A673 (cell line): ENCODE measurements around the gene SLC6A12. TPM values are rescaled to one million over a fixed set of nuclear protein-coding genes. Genes with fewer than 3 reads are reported as not detected.

Source experiments
- BruUV-seq: library from RNA; stranded (reverse); fragments of 400-500 nt; replicated peaks from 2 replicates; lab custom pipeline; 2021; lab: Mats Ljungman, UMichigan
- CTCF ChIA-PET: fragments of 300-600 bp; sonication (Branson Sonifier 250); formaldehyde crosslinking; loops from one replicate; lab custom pipeline; 2022; ENCODE audit warnings: antibody characterized with exemption; lab: Charles Lee
- POLR2A ChIA-PET: fragments of 300-600 bp; sonication (Branson Sonifier 250); formaldehyde crosslinking; loops from one replicate; lab custom pipeline; 2022; ENCODE audit warnings: antibody characterized with exemption; ENCODE audit not compliant: low non-redundant PET; lab: Charles Lee
- DNase-seq: peaks from one replicate; pipeline ENCODE4 v3.0.0-alpha.2; 2015; ENCODE audit warnings: low spot score
- H3K27ac ChIP-seq: fragments of 200-600 bp; sonication (generic); 2 replicates; pipeline ENCODE4 v1.5.1; 2016; ENCODE audit warnings: mixed run types, low read depth, mild to moderate bottlenecking, mixed read lengths, antibody characterized with exemption, low read length; ENCODE audit not compliant: poor library complexity, severe bottlenecking
- H3K27me3 ChIP-seq: fragments of 200-600 bp; sonication (generic); replicated peaks from 2 replicates; pipeline ENCODE4 v1.6.1; 2017; ENCODE audit warnings: mixed run types, low read depth, mild to moderate bottlenecking, mixed read lengths, antibody characterized with exemption, low read length; ENCODE audit not compliant: insufficient read depth, poor library complexity
- H3K36me3 ChIP-seq: fragments of 200-600 bp; sonication (generic); 2 replicates; pipeline ENCODE4 v1.6.1; 2016; ENCODE audit warnings: mixed run types, mild to moderate bottlenecking, mixed read lengths, antibody characterized with exemption, low read length; ENCODE audit not compliant: insufficient read depth, poor library complexity, severe bottlenecking
- H3K4me1 ChIP-seq: fragments of 200-600 bp; sonication (generic); 2 replicates; pipeline ENCODE4 v1.6.1; 2017; ENCODE audit warnings: mixed run types, mild to moderate bottlenecking, mixed read lengths, antibody characterized with exemption, low read length; ENCODE audit not compliant: insufficient read depth, poor library complexity, severe bottlenecking
- H3K4me3 ChIP-seq: fragments of 200-600 bp; sonication (generic); 2 replicates; pipeline ENCODE4 v1.5.1; 2016; ENCODE audit warnings: low read depth, mixed run types, mild to moderate bottlenecking, mixed read lengths, low read length; ENCODE audit not compliant: poor library complexity, severe bottlenecking
- H3K9me3 ChIP-seq: fragments of 200-600 bp; sonication (generic); 2 replicates; pipeline ENCODE4 v1.6.1; 2016; ENCODE audit warnings: mixed run types, low read depth, mild to moderate bottlenecking, mixed read lengths, antibody characterized with exemption, low read length; ENCODE audit not compliant: poor library complexity, severe bottlenecking
- EZH2 ChIP-seq: fragments of 200-600 bp; sonication (generic); IDR thresholded peaks from 2 replicates; pipeline ENCODE4 v1.6.1; 2017; ENCODE audit warnings: borderline replicate concordance, low read depth, mild to moderate bottlenecking, mixed read lengths, antibody characterized with exemption, low read length; ENCODE audit not compliant: poor library complexity, severe bottlenecking
- intact Hi-C: fragments of 100-400 bp; cut with micrococcal nuclease; formaldehyde crosslinking; loops from one replicate; pipeline ENCODE4 v1.10.0; 2022; ENCODE audit not compliant: unreplicated experiment
- total RNA-seq: library from RNA; stranded (reverse); gene quantifications from 2 replicates; pipeline ENCODE4 v1.2.3, GENCODE V29; 2021
- TF ChIP-seq, protein P1 (sequence below): fragments of 300-800, 200-600 bp; sonication (generic); conservative IDR thresholded peaks from 2 replicates; pipeline ENCODE4 v1.5.1; 2017; ENCODE audit warnings: low read depth, mild to moderate bottlenecking, antibody characterized with exemption, low read length, moderate library complexity, mixed read lengths

SLC6A12 gene
- total RNA-seq, 1 experiment from 2014 or later: not detected

DNA sequence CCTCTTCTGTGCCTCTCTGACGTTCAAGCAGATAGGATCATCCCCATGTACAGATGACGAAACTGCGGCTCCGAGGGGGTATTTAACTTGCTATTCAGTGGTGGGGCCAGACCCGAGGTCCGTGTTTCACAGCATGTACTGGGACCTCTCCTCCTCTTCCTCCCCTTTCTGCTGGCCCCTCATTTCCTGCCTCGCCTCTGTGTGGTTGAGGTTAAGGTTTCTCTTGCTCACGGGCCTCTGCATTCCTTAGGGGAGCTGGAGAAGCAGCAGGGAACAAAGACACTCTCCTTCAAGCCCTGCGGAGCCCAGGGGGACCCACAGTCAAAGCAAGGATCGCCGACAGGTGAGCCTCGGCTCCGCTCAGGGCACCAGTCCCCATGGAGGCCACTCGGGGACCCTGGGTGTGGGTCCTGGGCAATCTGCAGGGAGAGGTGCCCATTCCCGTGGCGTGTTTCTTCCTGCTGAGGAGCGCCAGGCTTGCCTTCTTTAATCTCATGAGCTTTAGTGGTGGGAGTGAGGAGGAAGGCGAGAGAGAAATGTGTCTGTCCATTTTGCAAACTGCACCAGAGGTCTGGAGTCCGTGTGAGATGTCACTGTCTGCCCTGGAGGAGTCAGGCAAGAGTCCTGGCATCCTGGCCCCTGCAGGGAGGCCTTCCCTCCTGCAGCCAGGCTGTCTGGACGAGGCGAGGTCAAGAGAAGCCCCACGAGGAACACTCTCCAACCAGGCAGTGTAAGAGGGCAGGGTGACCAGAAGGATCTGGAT is 45.0 kb downstream of the SLC6A12 start:
- H3K4me1 ChIP-seq: peaks cover 13% of the 10 kb centered on the region
- POLR2A ChIA-PET: no interaction called here
- no TSS peak for BruUV-seq

DNA sequence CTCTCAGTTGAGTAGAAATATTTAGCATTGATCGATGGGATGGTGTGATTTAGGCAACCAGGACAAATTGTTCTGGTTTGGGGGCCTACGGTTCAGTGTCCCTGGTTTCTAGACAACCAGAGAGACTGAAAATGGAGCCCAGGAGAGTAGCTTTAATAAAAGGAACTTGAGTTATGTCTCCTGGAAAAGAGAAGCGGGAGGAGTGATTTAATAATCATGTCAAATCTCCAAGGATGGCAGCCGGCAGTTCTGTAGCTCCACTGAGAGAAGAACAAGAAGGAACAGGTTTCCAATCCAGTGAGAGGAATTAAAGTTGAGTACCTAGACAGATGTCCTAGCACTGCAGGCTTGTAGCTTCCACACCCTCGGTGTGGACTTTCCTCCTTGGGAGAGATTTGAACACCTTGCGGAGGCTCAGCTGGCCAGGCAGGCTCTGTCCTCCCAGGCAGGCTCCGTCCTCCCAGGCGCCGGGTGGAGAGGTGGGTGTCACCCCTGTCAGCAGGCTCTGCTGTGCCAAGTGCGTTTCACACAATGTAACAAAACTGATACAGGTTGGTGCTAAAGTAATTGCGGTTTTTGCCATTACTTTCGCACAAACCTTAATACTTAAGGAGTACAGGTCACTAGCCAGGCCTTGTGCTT is 45.9 kb downstream of the SLC6A12 start:
- Histone ChIP-seq H3K4me1 (peaks cover 13% of the 10 kb centered on the region), H3K9me3 (no peaks in the 10 kb centered on the region), H3K27ac (no peak overlapping the region), H3K27me3 (no peaks in the 10 kb centered on the region), H3K4me3 (no peak overlapping the region), H3K36me3 (no peaks in the 10 kb centered on the region)
- BruUV-seq: no TSS peak
- intact Hi-C loops: no loop called here
- TF ChIP-seq, protein P1, sequence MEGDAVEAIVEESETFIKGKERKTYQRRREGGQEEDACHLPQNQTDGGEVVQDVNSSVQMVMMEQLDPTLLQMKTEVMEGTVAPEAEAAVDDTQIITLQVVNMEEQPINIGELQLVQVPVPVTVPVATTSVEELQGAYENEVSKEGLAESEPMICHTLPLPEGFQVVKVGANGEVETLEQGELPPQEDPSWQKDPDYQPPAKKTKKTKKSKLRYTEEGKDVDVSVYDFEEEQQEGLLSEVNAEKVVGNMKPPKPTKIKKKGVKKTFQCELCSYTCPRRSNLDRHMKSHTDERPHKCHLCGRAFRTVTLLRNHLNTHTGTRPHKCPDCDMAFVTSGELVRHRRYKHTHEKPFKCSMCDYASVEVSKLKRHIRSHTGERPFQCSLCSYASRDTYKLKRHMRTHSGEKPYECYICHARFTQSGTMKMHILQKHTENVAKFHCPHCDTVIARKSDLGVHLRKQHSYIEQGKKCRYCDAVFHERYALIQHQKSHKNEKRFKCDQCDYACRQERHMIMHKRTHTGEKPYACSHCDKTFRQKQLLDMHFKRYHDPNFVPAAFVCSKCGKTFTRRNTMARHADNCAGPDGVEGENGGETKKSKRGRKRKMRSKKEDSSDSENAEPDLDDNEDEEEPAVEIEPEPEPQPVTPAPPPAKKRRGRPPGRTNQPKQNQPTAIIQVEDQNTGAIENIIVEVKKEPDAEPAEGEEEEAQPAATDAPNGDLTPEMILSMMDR: no peak
- TF ChIP-seq EZH2: no peak
- no peak for DNase-seq
- ChIA-PET POLR2A (no interaction called here), CTCF (no interaction called here)

More for the DNA sequence above, 45.0 kb downstream of the SLC6A12 start:
- no peaks in the 10 kb centered on the region for H3K9me3 ChIP-seq
- CTCF ChIA-PET: no interaction called here
- no peaks in the 10 kb centered on the region for H3K27me3 ChIP-seq
- H3K36me3 ChIP-seq: no peaks in the 10 kb centered on the region
- no peak overlapping the region for H3K4me3 ChIP-seq
- no peak for DNase-seq
- H3K27ac ChIP-seq: no peak overlapping the region
- TF ChIP-seq EZH2: no peak
- TF ChIP-seq, protein P1: no peak
- intact Hi-C loops: no loop called here

DNA sequence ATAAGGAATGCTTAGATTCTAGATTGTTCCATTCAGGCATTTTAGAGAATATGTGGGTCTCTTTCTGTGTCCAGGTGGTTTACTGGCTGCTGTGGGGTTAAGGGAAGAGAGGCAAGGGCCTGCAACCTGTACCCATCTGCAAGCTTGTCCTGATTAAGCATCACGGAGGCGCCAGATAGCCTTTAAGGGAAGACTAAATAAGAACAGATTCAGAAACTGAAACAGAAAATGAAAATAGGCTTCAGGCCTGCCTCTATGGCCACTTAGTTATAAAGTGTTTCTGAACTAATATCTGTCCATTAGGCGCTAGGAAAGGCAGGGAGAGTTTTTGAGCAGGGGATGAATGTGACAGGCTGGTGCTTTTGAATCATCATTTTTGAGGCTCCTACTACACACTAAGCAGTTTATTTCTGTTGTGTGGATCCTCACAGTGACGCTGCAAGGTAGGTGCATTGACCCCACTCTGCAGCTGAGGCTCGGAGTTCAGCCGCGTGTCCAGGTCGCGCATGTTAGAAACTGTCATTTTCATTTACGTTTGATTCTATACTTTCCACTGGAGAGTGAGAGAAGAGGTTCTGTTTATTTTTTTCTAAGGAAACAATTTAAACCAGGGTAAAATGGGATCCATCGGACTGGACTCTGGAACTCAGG is 47.4 kb downstream of the SLC6A12 start:
- Histone ChIP-seq H3K27me3 (no peaks in the 10 kb centered on the region), H3K4me1 (peaks cover 13% of the 10 kb centered on the region), H3K27ac (no peak overlapping the region), H3K4me3 (no peak overlapping the region), H3K36me3 (no peaks in the 10 kb centered on the region), H3K9me3 (no peaks in the 10 kb centered on the region)
- DNase-seq: no peak
- TF ChIP-seq, protein P1: no peak
- TF ChIP-seq EZH2: no peak
- intact Hi-C loops: no loop called here
- no TSS peak for BruUV-seq
- ChIA-PET POLR2A (no interaction called here), CTCF (no interaction called here)
